T-helper 2 cell treated with Interferon-gamma antibody and Interleukin-4, amounts not matched to agents 100 ng/mL and 5 ng/mL, for 36 hours (primary cell): Measurements from ENCODE around the gene NXPH1. TPM values are rescaled to one million over a fixed set of nuclear protein-coding genes. Genes with fewer than 3 reads are reported as not detected.

ENCODE experiments used
- intact Hi-C: fragments of 100-400 bp; cut with micrococcal nuclease; formaldehyde crosslinking; loops from one replicate; pipeline ENCODE4 v1.15.1; 2023
- total RNA-seq: library from RNA; stranded (reverse); gene quantifications from 2 replicates; pipeline ENCODE4 v1.2.3, GENCODE V29; 2022

NXPH1 gene
- total RNA-seq, 1 donor from 2014 or later: not detected

DNA sequence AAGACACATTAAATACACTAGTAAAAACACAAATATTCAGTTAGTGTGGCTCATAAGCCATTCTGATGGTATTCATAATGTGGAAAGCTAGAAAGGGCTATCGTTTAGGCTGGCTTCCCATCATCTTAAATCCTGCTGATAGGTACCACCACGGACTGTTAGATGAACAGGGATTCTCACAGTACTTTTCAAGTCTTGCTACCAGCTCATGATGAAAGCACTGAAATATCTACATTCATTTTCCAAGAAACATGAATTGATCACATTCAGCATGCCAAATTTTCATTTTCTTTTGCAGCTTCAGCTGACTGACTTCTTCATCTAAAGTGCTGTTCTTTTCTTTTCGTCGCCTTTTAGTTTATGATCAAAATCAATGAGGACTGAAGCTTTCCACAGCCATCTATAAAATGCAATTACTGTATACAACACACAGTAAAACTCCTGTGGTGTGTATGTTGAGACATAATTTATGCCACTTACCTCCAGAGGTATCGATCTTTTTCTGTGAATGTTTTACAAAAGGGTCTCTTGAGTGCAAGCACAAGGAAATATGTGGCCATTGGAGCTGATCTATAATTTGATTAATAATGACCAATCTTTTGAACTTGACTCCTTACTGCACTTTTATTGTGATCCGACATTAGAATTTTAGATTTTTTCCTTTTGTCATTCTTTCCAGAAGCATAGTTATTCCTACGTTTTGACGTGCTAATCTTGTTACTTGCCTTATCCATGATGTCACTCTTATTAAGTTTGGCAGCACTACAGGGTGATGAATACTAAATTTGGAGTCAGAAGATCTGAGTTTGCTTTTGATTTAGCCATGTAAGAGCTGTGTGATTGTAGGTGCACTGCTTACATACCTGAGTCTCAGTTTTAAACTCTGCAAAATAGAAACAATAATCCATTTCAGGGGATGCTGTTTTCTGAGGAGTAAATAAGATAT is 58.4 kb downstream of the NXPH1 start:
- intact Hi-C loops: no loop called here

- intact Hi-C loops: no loop called here
Observed at GRCh38 chr7:8499128-8499527, 65.7 kb downstream of the NXPH1 start.

DNA sequence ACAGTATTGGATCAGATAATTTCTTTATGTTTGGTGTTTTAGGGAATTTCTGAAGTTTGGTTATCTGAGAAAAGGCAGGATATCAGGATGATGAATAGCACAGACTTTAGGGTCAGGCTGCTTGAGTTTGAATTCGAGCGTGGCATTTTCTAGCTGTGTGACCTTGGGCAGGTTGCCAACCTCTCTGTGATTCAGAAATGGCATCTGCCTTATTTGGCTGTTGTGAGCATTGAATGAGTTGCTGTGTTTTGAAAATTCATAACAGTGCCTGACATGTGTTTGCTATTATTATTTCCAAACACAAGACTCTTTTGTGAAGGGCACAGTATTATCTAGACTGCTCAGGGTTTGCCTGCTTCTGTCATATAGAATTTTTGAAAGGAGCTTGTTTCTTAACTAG is 66.9 kb downstream of the NXPH1 start:
- intact Hi-C loops: no loop called here

DNA sequence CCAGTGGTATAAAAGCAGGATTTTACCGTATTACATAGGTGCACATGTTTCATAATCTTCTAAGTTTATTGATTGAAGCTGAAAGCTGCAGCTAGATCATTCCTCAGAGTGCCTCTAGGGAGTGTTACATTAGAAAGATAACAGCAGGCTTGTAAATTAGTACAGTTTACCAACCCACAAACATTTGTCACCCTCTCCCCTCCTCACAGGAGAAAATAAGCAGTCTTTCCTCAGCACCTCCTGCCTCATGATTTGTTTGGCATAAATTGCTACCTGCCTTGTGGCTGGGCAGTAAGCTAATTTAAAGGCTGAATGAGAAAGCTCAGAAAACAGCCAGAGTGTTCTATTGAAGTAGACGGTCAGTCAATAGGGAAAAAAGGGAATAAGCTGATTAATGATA is 74.2 kb downstream of the NXPH1 start:
- intact Hi-C loops: no loop called here

DNA sequence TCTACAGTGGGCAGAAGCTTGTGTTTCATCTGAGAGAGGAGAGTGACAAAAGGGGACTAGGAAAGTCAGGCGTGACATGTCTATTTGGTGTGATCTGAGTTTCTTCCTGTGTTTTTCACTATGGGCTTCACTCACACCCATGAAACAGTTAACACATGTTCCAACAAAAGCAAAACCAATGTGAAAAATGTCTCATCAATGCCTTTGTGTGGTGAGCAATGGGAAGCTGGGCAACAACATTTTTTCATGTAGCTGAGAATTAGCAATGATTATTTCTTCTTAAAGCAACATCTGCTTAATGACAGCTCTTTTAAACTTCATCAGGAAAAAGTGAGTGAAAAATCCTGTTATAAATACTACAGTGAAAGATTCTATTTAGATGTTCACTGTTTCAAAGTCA is 76.2 kb downstream of the NXPH1 start:
- intact Hi-C loops: no loop called here

DNA sequence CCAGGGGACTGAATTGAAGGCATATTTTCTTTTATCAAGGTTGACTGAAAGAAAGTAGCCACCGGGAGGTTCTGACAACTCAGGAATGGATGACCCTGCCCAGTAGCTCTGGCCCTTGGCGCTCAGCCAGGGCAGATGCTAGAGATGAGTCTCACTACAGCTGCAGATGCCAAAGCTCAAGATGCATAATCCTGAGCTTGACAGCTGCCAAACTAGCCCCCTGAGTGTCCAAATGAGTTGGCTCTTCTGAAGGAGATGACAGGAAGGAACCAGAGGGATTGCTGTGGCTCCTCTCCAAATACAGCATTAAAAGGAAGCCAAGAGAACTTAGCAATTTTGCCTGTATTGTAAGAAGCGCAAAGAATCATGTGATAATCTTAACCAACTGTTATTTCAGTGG is 78.4 kb downstream of the NXPH1 start:
- intact Hi-C loops: no loop called here

GRCh38 chr7:8514781-8515519 is 81.5 kb downstream of the NXPH1 start:
- intact Hi-C loops: no loop called here

DNA sequence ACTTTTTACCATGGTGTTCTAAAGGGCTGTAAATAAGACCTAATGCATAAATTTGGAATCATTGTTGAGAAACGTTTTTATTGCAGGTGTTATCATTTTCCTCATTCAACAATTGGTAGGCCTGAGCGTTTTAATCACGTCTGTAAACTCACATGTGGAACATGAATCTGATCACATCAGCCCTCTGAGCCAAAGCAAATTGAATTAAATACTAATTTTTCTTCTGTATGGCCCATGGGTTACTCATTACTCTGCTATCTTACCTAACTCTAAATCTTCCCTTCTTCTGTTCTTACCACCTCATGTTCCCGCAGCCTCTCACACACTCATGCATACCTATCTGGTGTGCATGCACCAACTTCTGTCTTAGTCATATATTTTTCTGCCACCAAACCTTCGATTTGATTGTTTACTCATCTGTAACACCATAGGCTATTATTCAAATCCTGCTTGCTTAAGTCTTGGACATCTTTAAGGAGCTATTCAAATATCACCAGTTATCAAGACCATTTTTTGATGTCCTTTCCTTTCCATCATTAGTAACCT is 82.3 kb downstream of the NXPH1 start:
- intact Hi-C loops: no loop called here

- intact Hi-C loops: no loop called here
Observed at GRCh38 chr7:8516976-8517375, 83.6 kb downstream of the NXPH1 start.

DNA sequence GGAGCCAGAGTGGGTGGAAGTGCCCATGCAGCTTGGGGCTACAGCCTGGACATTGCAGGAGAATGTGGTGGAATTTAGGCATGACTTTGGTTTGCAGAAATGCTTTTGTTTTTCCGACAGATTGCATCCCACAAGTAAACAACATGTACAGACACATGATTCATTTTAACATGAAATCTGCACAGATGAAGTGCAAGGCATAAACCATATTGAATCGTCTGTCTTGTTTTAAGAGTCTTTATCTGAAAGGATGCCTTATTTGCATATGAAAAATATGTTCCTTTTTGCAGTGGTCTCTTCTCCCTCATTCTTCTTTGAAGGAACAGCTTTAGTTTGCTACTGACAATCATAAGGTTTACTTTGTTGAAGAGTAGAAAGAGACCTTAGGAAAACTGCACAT is 94.9 kb downstream of the NXPH1 start:
- intact Hi-C loops: no loop called here

- intact Hi-C loops: no loop called here
Observed at GRCh38 chr7:8531991-8532515, 98.6 kb downstream of the NXPH1 start.

GRCh38 chr7:8536431-8536830 is 103.0 kb downstream of the NXPH1 start:
- intact Hi-C loops: no loop called here

DNA sequence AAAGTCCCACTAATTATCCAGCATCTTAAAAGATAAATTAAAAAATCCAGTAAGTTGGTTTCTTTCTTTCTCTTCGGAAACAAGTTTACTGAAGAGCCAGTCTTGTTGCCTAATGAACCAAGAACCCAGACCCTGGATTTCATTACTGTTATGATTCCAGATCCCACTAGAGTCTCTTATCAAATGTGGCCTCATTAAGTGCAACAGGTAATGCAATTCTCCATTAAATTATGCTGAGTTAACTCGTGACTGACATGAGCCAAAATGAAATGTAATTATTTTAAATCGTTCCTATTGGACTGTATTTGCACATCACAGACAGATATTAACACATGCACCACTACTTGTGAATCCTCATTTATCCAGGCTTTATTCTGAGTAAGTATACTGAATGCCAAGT is 115.6 kb downstream of the NXPH1 start:
- intact Hi-C loops: no loop called here

DNA sequence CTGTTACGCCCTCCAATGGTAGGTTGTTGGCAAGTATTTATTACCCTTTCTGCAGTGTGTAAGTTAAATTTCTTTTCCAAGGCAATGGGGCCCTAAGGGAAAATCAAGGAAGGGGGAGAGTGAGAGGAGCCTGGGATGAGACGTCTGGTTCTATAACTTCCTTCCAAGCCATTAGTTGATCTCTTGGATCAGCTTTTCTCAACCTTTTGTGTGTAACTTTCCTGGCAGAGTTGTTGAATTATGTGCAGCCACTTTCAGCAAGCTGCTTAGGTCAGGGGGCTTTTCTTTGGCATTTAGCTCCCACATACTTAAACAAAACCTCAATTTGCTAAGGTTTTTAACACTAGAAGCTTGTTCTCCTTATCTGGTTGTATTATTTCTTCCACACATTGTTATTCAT is 127.1 kb downstream of the NXPH1 start:
- intact Hi-C loops: no loop called here

DNA sequence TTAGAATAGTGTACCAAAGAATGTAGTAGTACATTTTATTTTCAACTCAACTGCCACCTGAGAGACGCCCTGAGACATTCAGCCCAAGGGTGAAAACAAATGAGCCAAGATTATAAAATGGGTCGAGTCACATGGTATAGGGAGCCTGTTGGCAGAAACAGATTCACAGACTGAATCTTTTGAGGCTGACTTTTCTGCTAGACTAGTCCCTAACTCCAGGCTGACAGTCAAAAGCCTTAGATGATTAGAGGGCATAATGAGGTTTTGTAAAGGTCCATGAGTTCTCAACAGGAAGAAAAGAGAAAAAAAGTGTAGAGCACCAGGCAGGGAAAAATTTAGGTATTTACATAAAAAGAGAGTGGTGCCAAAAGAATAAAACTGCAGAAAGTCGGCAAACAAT is 128.0 kb downstream of the NXPH1 start:
- intact Hi-C loops: no loop called here

DNA sequence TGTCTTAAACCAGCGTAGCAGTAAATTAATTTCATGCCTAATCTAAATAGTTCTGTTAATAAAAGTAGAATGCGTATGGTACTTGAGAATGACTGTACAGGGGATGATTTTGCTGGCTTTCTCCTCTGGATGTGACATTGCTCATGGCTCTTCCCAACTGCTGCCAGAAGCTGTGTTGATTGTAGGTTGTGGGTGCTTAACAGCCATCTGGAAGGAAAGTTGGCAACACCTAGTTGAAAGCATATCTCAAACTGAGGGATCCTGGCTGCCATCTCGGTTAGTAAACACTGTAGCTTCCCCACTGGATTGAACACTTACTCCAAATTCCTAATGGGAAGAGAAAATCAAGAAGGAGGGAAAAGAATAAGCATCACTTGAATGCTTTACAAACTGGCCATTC is 130.9 kb downstream of the NXPH1 start:
- intact Hi-C loops: no loop called here

- intact Hi-C loops: no loop called here
Observed at GRCh38 chr7:8566016-8566415, 132.6 kb downstream of the NXPH1 start.

- intact Hi-C loops: no loop called here
Observed at GRCh38 chr7:8567626-8568025, 134.2 kb downstream of the NXPH1 start.

DNA sequence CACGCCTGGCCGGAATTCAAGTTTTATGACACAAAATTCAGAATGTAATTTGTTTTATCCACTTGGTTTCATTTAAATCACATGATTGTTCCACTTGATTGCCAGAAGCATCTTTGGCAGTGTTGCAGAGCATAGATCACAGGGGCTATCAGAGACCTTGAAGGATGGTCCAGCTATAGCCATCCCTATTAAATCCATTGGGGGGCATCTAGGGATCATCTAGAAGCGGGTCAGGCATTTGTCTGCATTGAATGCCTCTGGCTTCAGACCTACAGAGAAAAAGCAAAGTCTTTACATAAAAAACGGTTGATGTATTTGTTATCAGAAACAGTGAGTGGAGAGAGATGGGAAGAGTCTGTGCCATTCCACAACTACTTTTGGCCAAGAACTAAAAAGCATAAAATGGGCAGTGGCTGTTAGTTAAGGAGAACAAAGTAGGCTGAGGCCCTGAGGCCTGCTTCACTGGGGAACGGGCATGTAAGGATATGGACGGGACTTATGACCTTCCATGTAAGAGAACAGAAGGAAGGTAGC is 146.3 kb downstream of the NXPH1 start:
- intact Hi-C loops: no loop called here

DNA sequence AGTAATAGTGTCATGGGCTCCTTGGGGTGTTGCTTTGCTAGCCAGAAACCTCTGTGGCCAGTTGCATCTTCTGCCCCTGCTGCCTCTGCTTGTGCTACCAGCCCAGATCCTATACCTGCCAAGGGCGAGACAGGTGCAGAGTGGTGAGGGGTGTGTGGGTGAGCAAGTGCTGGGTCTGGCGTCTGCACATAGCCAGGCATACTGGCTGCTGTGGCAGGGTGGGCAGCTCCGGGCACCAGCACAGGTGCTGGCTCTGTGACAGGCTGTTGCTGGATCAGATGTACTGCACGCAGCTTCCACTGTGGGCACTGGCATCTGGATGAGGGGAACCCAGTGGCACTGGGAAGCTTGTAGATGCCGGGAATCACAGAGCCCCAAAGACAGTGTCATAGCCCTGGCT is 148.4 kb downstream of the NXPH1 start:
- intact Hi-C loops: no loop called here

- intact Hi-C loops: no loop called here
Observed at GRCh38 chr7:8582728-8583127, 149.3 kb downstream of the NXPH1 start.

DNA sequence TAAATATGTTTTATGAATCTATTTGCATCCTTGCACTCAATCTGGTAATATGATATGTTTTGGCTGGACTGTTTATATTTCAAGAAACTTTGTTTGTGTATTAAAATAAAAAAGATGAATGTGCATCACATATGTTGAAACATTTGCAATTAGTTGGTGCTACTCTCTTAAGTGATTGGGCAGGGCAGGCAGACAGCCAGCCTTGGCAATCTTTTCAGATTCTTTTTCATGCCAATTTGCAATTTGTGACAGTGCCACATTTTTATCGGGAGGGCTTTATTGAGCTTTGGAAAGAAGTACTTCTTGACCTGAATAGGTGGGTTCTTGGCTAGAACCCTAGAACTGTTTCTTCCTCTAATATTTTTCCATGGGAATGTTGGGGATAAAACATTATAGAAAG is 152.2 kb downstream of the NXPH1 start:
- intact Hi-C loops: no loop called here
